ENCODE measurements around the gene ABTB2. TPM values are rescaled to one million over a fixed set of nuclear protein-coding genes. Genes with fewer than 3 reads are reported as not detected.
A peak's percentile ranks its signal among the peaks of the same experiment; 100 is the strongest.

Gene ABTB2
- total RNA-seq, 1 experiment from 2014 or later, result 5.5 TPM

GRCh38 chr11:34356913-34357700, 703 bp downstream of the ABTB2 start:
- Histone ChIP-seq H3K23ac (ENCODE audit: insufficient read length, low read depth, low read length) (no peak overlapping the region), H3K18ac (ENCODE audit: insufficient read length, low read depth, low read length) (no peak overlapping the region), H3K4me1 (ENCODE audit: insufficient read depth, low read length) (peaks cover 2% of the 10 kb centered on the region; the same call in 1 of the 2 replicates), H2AFZ (ENCODE audit: low read length) (no peak overlapping the region), H2BK20ac (ENCODE audit: low read depth, low read length, poor library complexity, severe bottlenecking) (no peak overlapping the region), H3K27me3 (ENCODE audit: insufficient read depth, low read length) (peaks cover 13% of the 10 kb centered on the region; the same call in 1 of the 2 replicates), H3K9ac (ENCODE audit: extremely low read depth, insufficient read length, low read length) (peak overlapping the region; percentile 27), H3K23me2 (ENCODE audit: insufficient read length, low read depth, low read length, poor library complexity, severe bottlenecking) (peaks cover 25% of the 10 kb centered on the region), H3K56ac (ENCODE audit: insufficient read length, low read depth, low read length) (no peak overlapping the region), H2BK12ac (ENCODE audit: insufficient read length, low read depth, low read length) (no peak overlapping the region), H3K14ac (ENCODE audit: insufficient read depth, low read length) (peak overlapping the region; percentile 13; the same call in 1 of the 2 replicates), H4K8ac (replicated peaks; ENCODE audit: insufficient read length, low read depth, low read length) (no peak overlapping the region), H4K91ac (ENCODE audit: insufficient read length, low read depth, low read length) (no peak overlapping the region), H3K4me2 (ENCODE audit: insufficient read depth, insufficient read length, low read length) (peak overlapping the region; percentile 70), H3K4ac (ENCODE audit: low read depth, low read length) (no peak overlapping the region), H3K9me3 (ENCODE audit: control insufficient read depth, low read depth, low read length) (no peaks in the 10 kb centered on the region), H2AK5ac (ENCODE audit: insufficient read length, low read length) (no peak overlapping the region), H3K27ac (ENCODE audit: insufficient read length, low read depth, low read length) (no peak overlapping the region), H2BK15ac (ENCODE audit: low read depth, low read length) (no peak overlapping the region), H2BK120ac (ENCODE audit: low read depth, low read length, poor library complexity, severe bottlenecking) (no peak overlapping the region), H3K79me1 (ENCODE audit: insufficient read depth, low read depth, low read length, poor library complexity, severe bottlenecking) (no peaks in the 10 kb centered on the region), H3K79me2 (ENCODE audit: insufficient read depth, low read length) (no peaks in the 10 kb centered on the region), H2BK5ac (ENCODE audit: insufficient read length, low read length) (no peak overlapping the region), H4K20me1 (ENCODE audit: control insufficient read depth, insufficient read depth, insufficient read length) (no peaks in the 10 kb centered on the region), H4K5ac (ENCODE audit: insufficient read length, low read depth, low read length) (no peak overlapping the region), H3T11ph (ENCODE audit: low read length) (no peak overlapping the region)
- no CpG with 5 or more reads among the region's 83 CpGs for WGBS (ENCODE audit: extremely low coverage, insufficient read length, low lambda C conversion rate)
- H3K4me1 Mint-ChIP-seq, result peaks cover 16 to 29% of the 10 kb centered on the region in 2 experiments
- peaks cover 45% of the 10 kb centered on the region for H3K27me3 Mint-ChIP-seq (ENCODE audit: low read depth)
- peak; percentile 61 for DNase-seq
- H3K4me3 Mint-ChIP-seq, result peak overlapping the region; percentile 70 to 80
- H3K27ac Mint-ChIP-seq, result no peak overlapping the region
- H3K36me3 Mint-ChIP-seq (ENCODE audit: insufficient read depth in 1 of 3, low read depth in 3 of 3), result no peaks in the 10 kb centered on the region
- H3K9me3 Mint-ChIP-seq, result no peaks in the 10 kb centered on the region
- no peak for TF ChIP-seq CTCF (conservative IDR thresholded peaks at IDR 0.05)
